Upper lobe of left lung (tissue), 6 donors: Measurements from ENCODE around the gene NHS. TPM values are rescaled to one million over a fixed set of nuclear protein-coding genes. Genes with fewer than 3 reads are reported as not detected.

Source experiments
- ATAC-seq, 2 donors: fragments of 200-7000 bp; cut with Tn5 transposase; one replicate each; pipeline ENCODE4 v1.9.1; 2022; ENCODE audit warnings: mild to moderate bottlenecking in 2 of 2, moderate library complexity in 2 of 2; ENCODE audit not compliant: low FRiP score in 2 of 2
- DNase-seq, 2 donors: peaks; one replicate each; pipeline ENCODE4 v3.0.0-alpha.2; 2019 to 2020
- H3K27ac ChIP-seq, 4 donors: fragments of 200-600 bp; sonication (generic); one replicate each; pipeline ENCODE4 v1.5.1; 2016 to 2019
- H3K27me3 ChIP-seq, 4 donors: fragments of 200-600 bp; sonication (generic); one replicate each; pipeline ENCODE4 v1.5.1; 2017 to 2019
- H3K36me3 ChIP-seq, 4 donors: fragments of 200-600 bp; sonication (generic); one replicate each; pipeline ENCODE4 v1.5.1; 2016 to 2019
- H3K4me1 ChIP-seq, 4 donors: fragments of 200-600 bp; sonication (generic); one replicate each; pipeline ENCODE4 v1.5.1; 2018 to 2019
- H3K4me3 ChIP-seq, 4 donors: fragments of 200-600 bp; sonication (generic); one replicate each; pipeline ENCODE4 v1.5.1; 2017 to 2019; ENCODE audit warnings: mild to moderate bottlenecking in 2 of 4, moderate library complexity in 1 of 4
- H3K9me3 ChIP-seq, 4 donors: fragments of 200-600 bp; sonication (generic); one replicate each; pipeline ENCODE4 v1.5.1; 2018 to 2019
- CTCF ChIP-seq, 6 experiments: fragments of 450-650 bp in 4 of 6; fragments of 200-600 bp in 2 of 6; sonication (generic) in 2 of 6; IDR thresholded peaks; one replicate each; pipeline ENCODE4 v1.5.1; 2016 to 2019; ENCODE audit warnings: antibody characterized with exemption in 6 of 6
- EP300 ChIP-seq, 4 donors: sonication (generic); formaldehyde crosslinking; IDR thresholded peaks; one replicate each; pipeline ENCODE4 v1.5.1; 2017; ENCODE audit warnings: antibody characterized with exemption in 4 of 4, control low read depth in 2 of 4
- POLR2A ChIP-seq, 4 donors: fragments of 450-650 bp; IDR thresholded peaks; one replicate each; pipeline ENCODE4 v1.5.1; 2016 to 2017; ENCODE audit warnings: antibody characterized with exemption in 4 of 4, mild to moderate bottlenecking in 2 of 4
- POLR2AphosphoS5 ChIP-seq, 2 donors: sonication (generic); formaldehyde crosslinking; IDR thresholded peaks; one replicate each; pipeline ENCODE4 v1.5.1; 2017; ENCODE audit warnings: antibody characterized with exemption in 2 of 2
- WGBS, 2 donors: methylation state at CpG; one replicate each; pipeline ENCODE4 v1.1.5; 2017 to 2018; 5-methylcytosine and 5-hydroxymethylcytosine counted together
- total RNA-seq, 6 donors: library from RNA; depleted of rRNA in 4 of 6; stranded (reverse); fragments of >200 nt in 4 of 6; gene quantifications; one replicate each; pipeline versions ENCODE4 v1.1.0 to v1.2.1, GENCODE V29; 2016 to 2021
- donor health status: DM: no; HTN: no; CAD: no; lungs with moderate emphysema.
- donor health status: DM: no; HTN: yes; CAD: no; lungs with severe emphysema.

The NHS gene
- total RNA-seq, 6 donors from 2014 or later: 0.46 to 6.3 (median 2.4) TPM

- no peak for TF ChIP-seq EP300 (IDR thresholded peaks at IDR 0.05)
- no peak for TF ChIP-seq POLR2AphosphoS5 (IDR thresholded peaks at IDR 0.05)
- no peak for TF ChIP-seq POLR2A (IDR thresholded peaks at IDR 0.05)
- no peak for TF ChIP-seq CTCF (IDR thresholded peaks at IDR 0.05)
- Histone ChIP-seq H3K4me1 (no peaks in the 10 kb centered on the region), H3K27ac (no peak overlapping the region), H3K27me3 (no peaks in the 10 kb centered on the region), H3K36me3 (no peaks in the 10 kb centered on the region), H3K4me3 (no peak overlapping the region), H3K9me3 (no peaks in the 10 kb centered on the region)
- DNase-seq: peak in 1 of 2 donors; percentile 22
- no peak for ATAC-seq
- WGBS, 2 donors: 40 to 65% methylated on average over 2 of the region's 2 CpGs
These were observed 28.2 kb downstream of the NHS start for GRCh38 chrX:17403189-17403691.

GRCh38 chrX:17403972-17404371 lies 29.0 kb downstream of the NHS start:
- no peak for TF ChIP-seq POLR2AphosphoS5 (IDR thresholded peaks at IDR 0.05)
- TF ChIP-seq CTCF (IDR thresholded peaks at IDR 0.05): no peak
- TF ChIP-seq EP300 (IDR thresholded peaks at IDR 0.05): no peak
- TF ChIP-seq POLR2A (IDR thresholded peaks at IDR 0.05): no peak
- no peak overlapping the region for H3K4me3 ChIP-seq
- no peaks in the 10 kb centered on the region for H3K4me1 ChIP-seq
- no peaks in the 10 kb centered on the region for H3K27me3 ChIP-seq
- no peak overlapping the region for H3K27ac ChIP-seq
- ATAC-seq (no peak), DNase-seq (no peak)
- H3K36me3 ChIP-seq: no peaks in the 10 kb centered on the region
- WGBS, 2 donors: 67 to 89% methylated on average over 3 of the region's 3 CpGs
- no peaks in the 10 kb centered on the region for H3K9me3 ChIP-seq

DNA sequence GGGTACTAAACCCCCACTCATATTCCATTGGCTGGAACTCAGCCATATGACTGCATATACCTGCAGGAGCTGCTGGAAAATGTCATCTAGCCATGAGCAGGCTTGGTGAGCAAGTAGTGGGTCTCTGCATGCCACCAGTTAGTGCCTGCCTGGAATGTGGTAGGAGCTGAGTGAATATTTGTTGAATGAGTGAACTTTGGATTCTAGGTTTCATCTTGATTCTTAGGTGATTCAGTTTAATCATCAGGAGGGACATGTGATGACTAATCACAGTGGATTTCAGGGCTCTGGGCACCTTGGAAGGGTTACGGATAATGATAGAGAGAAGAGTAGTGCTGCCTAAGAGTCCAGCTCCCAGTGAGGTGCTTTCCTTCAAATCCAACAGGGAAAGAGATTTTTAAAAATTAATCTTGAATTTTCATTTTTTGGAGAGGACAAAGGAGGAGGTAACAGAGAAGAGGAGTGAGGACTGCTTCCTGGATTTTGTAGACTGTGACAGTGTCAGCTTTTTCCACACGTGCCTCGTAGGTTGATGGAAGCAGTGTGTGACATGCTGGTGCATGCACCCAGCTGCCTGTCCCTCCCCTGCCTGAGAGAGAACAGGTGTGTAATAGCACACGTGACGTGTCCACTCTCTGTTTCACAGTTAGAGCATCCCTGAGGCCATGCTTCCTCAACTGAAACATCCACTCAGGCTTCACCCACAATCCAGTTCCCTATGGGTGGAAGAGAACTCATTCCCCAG lies 30.4 kb downstream of the NHS start:
- no peak for ATAC-seq
- no peaks in the 10 kb centered on the region for H3K36me3 ChIP-seq
- H3K27ac ChIP-seq: no peak overlapping the region
- WGBS, 2 donors: 79 to 84% methylated on average over 3 to 5 of the region's 5 CpGs
- DNase-seq: no peak
- H3K4me3 ChIP-seq: no peak overlapping the region
- TF ChIP-seq POLR2AphosphoS5 (IDR thresholded peaks at IDR 0.05): no peak
- TF ChIP-seq POLR2A (IDR thresholded peaks at IDR 0.05): no peak
- no peak for TF ChIP-seq CTCF (IDR thresholded peaks at IDR 0.05)
- TF ChIP-seq EP300 (IDR thresholded peaks at IDR 0.05): no peak
- H3K9me3 ChIP-seq: no peaks in the 10 kb centered on the region
- H3K4me1 ChIP-seq: no peaks in the 10 kb centered on the region
- H3K27me3 ChIP-seq: no peaks in the 10 kb centered on the region

DNA sequence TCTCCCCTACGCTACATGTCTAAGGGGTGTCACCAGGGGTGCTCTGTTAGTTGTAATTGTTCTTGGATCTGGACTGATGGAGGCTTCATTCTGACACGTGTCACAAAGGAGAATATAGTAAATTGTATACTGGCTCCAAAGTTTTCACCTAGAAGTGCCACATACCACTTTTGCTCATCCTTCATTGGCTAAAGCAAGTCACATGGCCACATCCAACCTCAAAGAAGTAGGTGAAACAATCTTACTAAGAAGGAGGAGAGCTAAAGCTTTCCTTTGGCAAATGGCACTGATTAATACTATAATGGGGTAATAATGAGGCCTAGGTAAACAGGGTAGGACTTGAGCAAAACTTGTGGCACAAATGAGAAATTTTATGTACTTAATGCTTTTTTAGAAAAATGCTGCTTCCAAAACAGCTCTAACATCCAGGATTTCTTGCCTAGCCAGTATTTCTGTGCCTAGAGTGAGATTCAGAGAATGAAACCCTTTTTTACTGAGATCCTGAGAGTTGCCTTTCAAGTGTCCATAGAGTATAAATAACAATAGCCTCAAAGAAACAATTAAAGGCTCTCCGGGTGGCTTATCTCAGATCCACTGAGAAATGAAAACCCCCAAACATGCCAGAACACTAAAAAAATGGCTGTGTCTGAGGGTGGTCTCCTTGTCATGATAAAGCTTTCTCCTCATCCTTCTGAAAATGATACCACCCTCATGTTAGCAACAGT lies 34.7 kb downstream of the NHS start:
- TF ChIP-seq CTCF (IDR thresholded peaks at IDR 0.05) (no peak), EP300 (IDR thresholded peaks at IDR 0.05) (no peak), POLR2AphosphoS5 (IDR thresholded peaks at IDR 0.05) (no peak), POLR2A (IDR thresholded peaks at IDR 0.05) (no peak)
- DNase-seq: no peak
- Histone ChIP-seq H3K36me3 (no peaks in the 10 kb centered on the region), H3K27me3 (no peaks in the 10 kb centered on the region), H3K4me3 (no peak overlapping the region), H3K4me1 (no peaks in the 10 kb centered on the region), H3K27ac (no peak overlapping the region), H3K9me3 (no peaks in the 10 kb centered on the region)
- no peak for ATAC-seq
- WGBS, 2 donors: 72 to 83% methylated on average over 2 to 3 of the region's 3 CpGs
